GM18868 (cell line): ENCODE results near the gene PHETA1.
A peak's percentile ranks its signal among the peaks of the same experiment; 100 is the strongest.
"Not testable (repeated sequence)": the region's sequence is repeated elsewhere in the genome, so short reads cannot be mapped to it uniquely, and the experiment has no call there.

ENCODE experiments used
- ATAC-seq: cut with Tn5 transposase; IDR thresholded peaks from one replicate; pipeline ENCODE4 v1.9.1; 2021; ENCODE audit warnings: mild to moderate bottlenecking, moderate library complexity; ENCODE audit not compliant: unreplicated experiment

PHETA1 gene

GRCh38 chr12:111405859-111406473, 37.1 kb upstream of the PHETA1 start, which contains the start of gene SH2B3:
SH2B3 (plus strand) TSS chr12:111405923; CDS start chr12:111418146, 12,223 bp downstream.
- ATAC-seq: peak; percentile 0

GRCh38 chr12:111405149-111405858, 36.4 kb upstream of the PHETA1 start:
- peak; percentile 51 for ATAC-seq

GRCh38 chr12:111404362-111405148, 35.7 kb upstream of the PHETA1 start:
- ATAC-seq: peak; percentile 12

GRCh38 chr12:111402490-111402824, 33.6 kb upstream of the PHETA1 start:
- ATAC-seq: not testable (repeated sequence)

GRCh38 chr12:111401167-111401605, 32.3 kb upstream of the PHETA1 start:
- no peak for ATAC-seq

GRCh38 chr12:111399741-111400404, 31.0 kb upstream of the PHETA1 start:
- not testable (repeated sequence) for ATAC-seq

GRCh38 chr12:111398530-111398929, 29.6 kb upstream of the PHETA1 start:
- ATAC-seq: no peak

GRCh38 chr12:111396726-111397445, 28.0 kb upstream of the PHETA1 start:
- peak; percentile 64 for ATAC-seq

- ATAC-seq: not testable (repeated sequence)
These were observed 27.4 kb upstream of the PHETA1 start for GRCh38 chr12:111396271-111396670.

- ATAC-seq: no peak
These were observed 26.7 kb upstream of the PHETA1 start for GRCh38 chr12:111395336-111396187.

GRCh38 chr12:111394480-111394879, 25.6 kb upstream of the PHETA1 start:
- no peak for ATAC-seq

- no peak for ATAC-seq
These were observed 24.9 kb upstream of the PHETA1 start for GRCh38 chr12:111393700-111394300.

GRCh38 chr12:111390910-111391309, 22.0 kb upstream of the PHETA1 start:
- no peak for ATAC-seq

GRCh38 chr12:111389635-111390034, 20.7 kb upstream of the PHETA1 start:
- ATAC-seq: no peak

GRCh38 chr12:111387747-111388323, 18.9 kb upstream of the PHETA1 start:
- ATAC-seq: no peak

GRCh38 chr12:111386885-111387284, 18.0 kb upstream of the PHETA1 start:
- ATAC-seq: no peak

GRCh38 chr12:111384596-111384995, 15.7 kb upstream of the PHETA1 start:
- ATAC-seq: no peak

- no peak for ATAC-seq
These were observed 11.2 kb upstream of the PHETA1 start for GRCh38 chr12:111379942-111380554.
